Measurements from ENCODE around the gene KRTAP3-3. TPM values are rescaled to one million over a fixed set of nuclear protein-coding genes. Genes with fewer than 3 reads are reported as not detected.

KRTAP3-3 gene
- total and polyA plus RNA-seq, 2 of the 8 experiments (the other 6 are each of a cell fraction or from before 2014, with no cell fraction given): not detected

- no peak for TF ChIP-seq CHD7 (IDR thresholded peaks at IDR 0.05; ENCODE audit: insufficient replicate concordance, low read length)
These were observed 37.3 kb downstream of the KRTAP3-3 start (continued) for GRCh38 chr17:40956401-40957254.
